ENCODE data around the gene GNG14. TPM values are rescaled to one million over a fixed set of nuclear protein-coding genes. Genes with fewer than 3 reads are reported as not detected.

The GNG14 gene
- total RNA-seq, 1 donor from 2014 or later = not detected

GRCh38 chr19:12736995-12737834 lies 49.4 kb downstream of the GNG14 start, which contains the start of gene GET3:
Gene GET3, plus strand, starts transcription at chr19:12737497. Its CDS starts 9 bp downstream, at chr19:12737506.
- H3K9me3 Mint-ChIP-seq (ENCODE audit: unreplicated experiment) = peaks cover 11% of the 10 kb centered on the region
- peaks cover 14% of the 10 kb centered on the region for H3K4me1 Mint-ChIP-seq (ENCODE audit: low read depth, unreplicated experiment)
- H3K27me3 Mint-ChIP-seq (ENCODE audit: unreplicated experiment) = peaks cover 12% of the 10 kb centered on the region
- peak within 1 kb of the TSS; percentile 100 for H3K4me3 Mint-ChIP-seq (ENCODE audit: unreplicated experiment)
- no peak for TF ChIP-seq CTCF (IDR thresholded peaks at IDR 0.05; ENCODE audit: partially characterized antibody, unreplicated experiment)
- peak within 1 kb of the TSS; percentile 99 for H3K27ac Mint-ChIP-seq (ENCODE audit: unreplicated experiment)
- H3K36me3 Mint-ChIP-seq (ENCODE audit: unreplicated experiment) = no peaks in the 10 kb centered on the region
- peak; percentile 79 for DNase-seq

DNA sequence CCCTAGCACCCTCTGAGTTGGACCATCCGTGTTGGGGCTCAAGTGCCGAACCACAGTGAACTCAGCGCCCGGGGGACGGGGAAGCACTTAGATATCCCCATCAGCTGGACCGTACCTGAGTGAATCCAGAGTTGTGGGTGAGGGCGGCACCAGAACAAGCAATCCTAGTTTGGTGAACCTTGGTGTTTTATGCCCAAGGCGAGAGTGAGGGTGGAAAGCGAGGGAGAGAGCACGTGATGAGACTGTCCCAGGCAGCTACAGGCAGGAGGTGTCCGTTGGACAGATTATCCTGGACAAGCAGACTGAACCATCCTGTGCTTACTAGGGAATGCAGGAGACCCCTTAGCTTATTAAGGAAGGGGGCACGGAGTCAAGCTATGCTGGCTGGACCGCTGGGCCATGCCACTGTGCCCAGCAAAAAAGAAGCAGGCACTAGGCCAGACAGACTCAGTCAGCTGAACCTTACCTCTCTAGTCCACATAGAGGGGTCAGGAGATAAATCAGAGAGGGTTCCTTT lies 50.1 kb downstream of the GNG14 start:
- TF ChIP-seq CTCF (IDR thresholded peaks at IDR 0.05; ENCODE audit: partially characterized antibody, unreplicated experiment) = no peak
- Mint-ChIP-seq H3K36me3 (ENCODE audit: unreplicated experiment) (no peaks in the 10 kb centered on the region), H3K4me1 (ENCODE audit: low read depth, unreplicated experiment) (peaks cover 12% of the 10 kb centered on the region), H3K9me3 (ENCODE audit: unreplicated experiment) (peaks cover 10% of the 10 kb centered on the region), H3K27me3 (ENCODE audit: unreplicated experiment) (peaks cover 9% of the 10 kb centered on the region), H3K27ac (ENCODE audit: unreplicated experiment) (peak overlapping the region; percentile 99), H3K4me3 (ENCODE audit: unreplicated experiment) (peak overlapping the region; percentile 100)
- DNase-seq = no peak

Other genes with a start within 250 kb of the GNG14 start
- 8.8 TPM for gene ZNF443, start 247.0 kb upstream of the GNG14 start, total RNA-seq (ENCODE audit: unreplicated experiment)
- gene ZNF709, start 203.2 kb upstream of the GNG14 start, total RNA-seq (ENCODE audit: unreplicated experiment) = 8.7 TPM
- gene ZNF564, start 136.5 kb upstream of the GNG14 start, total RNA-seq (ENCODE audit: unreplicated experiment) = 11.2 TPM
- gene ZNF490, start 77.2 kb upstream of the GNG14 start, total RNA-seq (ENCODE audit: unreplicated experiment) = 8.0 TPM
- 27.6 TPM for gene ZNF791, start 77.1 kb upstream of the GNG14 start, total RNA-seq (ENCODE audit: unreplicated experiment)
- gene MAN2B1, start 21.3 kb upstream of the GNG14 start, total RNA-seq (ENCODE audit: unreplicated experiment) = 72.2 TPM
- gene WDR83, start 21.2 kb upstream of the GNG14 start, total RNA-seq (ENCODE audit: unreplicated experiment) = 16.3 TPM
- 116 TPM for gene DHPS, start 6.1 kb upstream of the GNG14 start, total RNA-seq (ENCODE audit: unreplicated experiment)
- gene FBXW9, start 8.6 kb downstream of the GNG14 start, total RNA-seq (ENCODE audit: unreplicated experiment) = 7.4 TPM
- 135 TPM for gene TNPO2, start 35.9 kb downstream of the GNG14 start, total RNA-seq (ENCODE audit: unreplicated experiment)
- gene TRIR, start 46.7 kb downstream of the GNG14 start, total RNA-seq (ENCODE audit: unreplicated experiment) = 204 TPM
- 49.3 TPM for gene GET3, start 49.5 kb downstream of the GNG14 start, total RNA-seq (ENCODE audit: unreplicated experiment)
- gene BEST2, start 63.8 kb downstream of the GNG14 start, total RNA-seq (ENCODE audit: unreplicated experiment) = not detected
- 40.1 TPM for gene HOOK2, start 87.6 kb downstream of the GNG14 start, total RNA-seq (ENCODE audit: unreplicated experiment)
- 24.9 TPM for gene JUNB, start 103.5 kb downstream of the GNG14 start, total RNA-seq (ENCODE audit: unreplicated experiment)
- 671 TPM for gene PRDX2, start 113.8 kb downstream of the GNG14 start, total RNA-seq (ENCODE audit: unreplicated experiment)
- 14.4 TPM for gene THSD8, start 114.1 kb downstream of the GNG14 start, total RNA-seq (ENCODE audit: unreplicated experiment)
- gene RNASEH2A, start 118.6 kb downstream of the GNG14 start, total RNA-seq (ENCODE audit: unreplicated experiment) = 16.7 TPM
- 4.8 TPM for gene RTBDN, start 146.6 kb downstream of the GNG14 start, total RNA-seq (ENCODE audit: unreplicated experiment)
- gene MAST1, start 150.5 kb downstream of the GNG14 start, total RNA-seq (ENCODE audit: unreplicated experiment) = 230 TPM
- 7.9 TPM for gene DNASE2, start 193.5 kb downstream of the GNG14 start, total RNA-seq (ENCODE audit: unreplicated experiment)
- gene KLF1, start 199.2 kb downstream of the GNG14 start, total RNA-seq (ENCODE audit: unreplicated experiment) = not detected
- gene GCDH, start 203.2 kb downstream of the GNG14 start, total RNA-seq (ENCODE audit: unreplicated experiment) = 34.2 TPM
- 0.59 TPM for gene SYCE2, start 231.3 kb downstream of the GNG14 start, total RNA-seq (ENCODE audit: unreplicated experiment)
- 71.6 TPM for gene FARSA, start 245.7 kb downstream of the GNG14 start, total RNA-seq (ENCODE audit: unreplicated experiment)